Measurements from ENCODE around the gene OSBPL6.

OSBPL6 gene

DNA sequence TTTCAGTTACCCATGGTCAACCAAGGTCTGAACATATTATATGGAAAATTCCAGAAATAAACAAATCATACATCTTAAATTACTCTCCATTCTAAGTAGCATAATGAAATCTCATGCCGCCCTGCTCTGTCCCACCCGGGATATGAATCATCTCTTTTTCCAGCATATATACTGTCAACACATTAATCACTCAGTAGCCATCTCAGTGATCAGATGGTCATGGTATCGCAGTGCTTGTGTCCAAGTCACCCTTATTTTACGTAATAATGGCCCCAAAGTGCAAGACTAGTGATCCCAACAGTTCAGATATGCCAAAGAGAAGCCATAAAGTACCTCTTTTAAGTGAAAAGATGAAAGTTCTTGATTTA, 43.8 kb downstream of the OSBPL6 start:
- DNase-seq (ENCODE audit: low spot score) (peak; percentile 38), FAIRE-seq (peak; percentile 4)

DNA sequence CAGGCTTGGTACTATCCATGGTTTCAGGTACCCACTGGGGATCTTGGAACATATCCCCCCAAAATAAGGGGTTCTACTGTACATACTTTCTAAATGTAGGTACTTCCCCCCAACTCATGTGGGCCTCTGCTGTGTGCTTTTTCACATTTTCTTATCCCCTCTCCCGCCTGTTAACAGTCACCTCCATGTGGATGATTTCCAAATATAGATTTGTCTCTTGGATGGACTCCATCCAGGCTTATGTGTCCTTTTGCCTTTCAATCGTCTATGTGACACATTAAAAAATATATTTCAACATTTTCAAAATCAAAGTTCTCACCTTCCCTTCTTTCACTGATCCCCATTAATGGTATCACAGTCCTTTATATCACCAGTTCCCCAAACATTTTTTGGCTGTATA, 44.4 kb downstream of the OSBPL6 start:
- no peak for DNase-seq (ENCODE audit: low spot score)
- FAIRE-seq = no peak

DNA sequence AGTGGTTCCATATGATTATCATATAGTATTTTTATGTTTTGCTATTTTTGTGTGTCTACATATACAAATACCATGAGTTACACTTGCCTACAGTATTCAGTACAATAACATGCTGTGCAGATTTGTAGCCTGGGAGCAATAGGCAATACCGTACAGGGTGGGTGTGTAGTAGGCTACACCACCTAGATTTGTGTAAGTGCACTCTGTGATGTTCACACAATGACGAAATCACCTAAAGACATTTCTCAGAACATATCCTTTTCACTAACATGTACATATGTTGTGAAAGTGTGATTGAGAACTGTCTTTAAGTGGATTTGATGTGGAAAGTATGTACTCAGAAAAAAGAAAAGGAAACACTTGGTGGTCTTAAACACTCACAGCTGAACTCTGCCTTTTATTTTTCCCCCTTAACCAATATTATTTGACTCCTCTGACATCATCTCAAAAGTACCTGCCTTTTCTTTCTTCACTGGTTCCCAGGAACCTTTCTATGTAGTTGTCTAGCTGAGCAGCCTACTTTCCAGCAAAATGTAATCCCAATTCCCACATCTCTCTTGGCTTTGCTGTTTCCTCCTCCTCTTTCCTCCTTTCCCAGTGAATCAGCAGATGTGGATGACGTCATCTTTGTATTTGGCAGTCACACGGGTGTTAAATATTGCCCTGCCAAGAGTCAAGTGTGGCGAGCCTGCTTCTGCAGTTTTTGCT, 47.7 kb downstream of the OSBPL6 start:
- FAIRE-seq = peak; percentile 87
- peak; percentile 71 for DNase-seq (ENCODE audit: low spot score)

DNA sequence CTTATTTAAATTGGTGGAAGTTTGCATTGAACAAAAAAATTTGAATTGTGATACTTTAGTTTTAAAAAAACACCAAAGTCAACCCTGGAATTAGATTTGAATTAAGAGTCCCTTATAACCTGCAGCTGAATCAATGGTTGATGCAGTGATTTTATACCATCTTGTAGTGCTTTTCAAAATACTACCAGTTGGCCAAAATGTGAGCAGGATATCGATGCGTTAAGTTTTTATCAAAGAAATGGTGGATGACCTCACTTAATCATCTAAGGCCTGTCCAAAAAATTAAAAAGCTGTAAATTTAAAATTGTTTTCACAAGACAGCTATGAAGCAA, 48.2 kb downstream of the OSBPL6 start:
- DNase-seq (ENCODE audit: low spot score) = no peak
- no peak for FAIRE-seq

DNA sequence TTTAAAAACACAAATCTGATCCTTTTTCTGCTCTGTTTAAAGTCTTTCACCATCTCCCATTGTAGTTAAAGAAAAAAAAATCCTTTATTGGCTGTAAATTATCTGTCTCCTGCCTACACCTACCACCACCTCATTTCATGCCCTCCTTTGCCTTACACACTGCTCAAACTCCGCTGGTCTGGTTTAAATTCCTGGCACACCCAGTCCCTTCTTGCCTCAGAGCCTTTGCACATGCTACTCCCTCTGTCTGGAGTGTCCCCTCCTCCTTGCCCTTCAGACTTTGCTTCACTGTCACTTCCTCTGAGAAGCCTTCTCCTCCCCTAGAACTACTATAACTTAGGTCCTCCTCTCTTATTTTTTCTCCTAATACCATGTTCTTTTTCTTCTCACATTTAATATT, 49.6 kb downstream of the OSBPL6 start:
- DNase-seq (ENCODE audit: low spot score) (no peak), FAIRE-seq (no peak)

DNA sequence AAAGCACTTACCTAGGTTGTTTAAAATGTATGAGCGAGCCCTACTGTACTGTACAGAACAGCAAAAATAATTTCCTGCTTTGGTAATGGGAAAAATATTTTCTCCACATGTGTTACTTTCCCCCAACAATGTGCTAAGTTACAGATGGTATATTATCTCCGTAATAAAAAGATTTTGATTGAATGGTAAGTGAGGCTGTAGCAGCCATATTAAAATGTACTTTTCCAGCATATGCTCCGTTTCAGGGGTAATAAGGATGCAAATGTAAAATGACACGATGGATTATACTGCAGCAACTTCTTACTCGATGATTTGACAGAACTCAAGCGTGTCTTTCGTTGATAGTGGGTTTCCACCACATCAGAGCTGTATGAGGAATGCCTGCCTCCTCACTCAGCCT, 50.5 kb downstream of the OSBPL6 start:
- FAIRE-seq (no peak), DNase-seq (ENCODE audit: low spot score) (no peak)

DNA sequence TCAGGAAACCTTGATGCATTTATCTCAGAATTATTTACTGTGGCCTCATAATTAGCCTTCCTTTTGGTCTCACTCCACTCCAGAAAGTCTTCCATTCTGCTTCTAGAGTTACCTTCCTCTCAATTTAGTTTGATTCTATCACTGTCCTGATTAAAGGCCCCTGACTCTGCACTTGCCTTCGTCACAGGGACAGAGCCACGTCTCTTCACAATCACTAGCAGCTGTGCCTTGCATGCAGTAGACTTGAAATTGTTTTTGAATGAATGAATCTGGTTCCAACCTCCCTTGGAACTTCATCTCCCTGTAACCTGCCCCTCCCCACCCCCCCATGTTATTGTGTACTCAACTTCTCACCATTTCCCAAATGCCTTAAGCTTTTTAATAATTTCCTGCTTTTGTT, 52.4 kb downstream of the OSBPL6 start:
- no peak for DNase-seq (ENCODE audit: low spot score)
- no peak for FAIRE-seq

DNA sequence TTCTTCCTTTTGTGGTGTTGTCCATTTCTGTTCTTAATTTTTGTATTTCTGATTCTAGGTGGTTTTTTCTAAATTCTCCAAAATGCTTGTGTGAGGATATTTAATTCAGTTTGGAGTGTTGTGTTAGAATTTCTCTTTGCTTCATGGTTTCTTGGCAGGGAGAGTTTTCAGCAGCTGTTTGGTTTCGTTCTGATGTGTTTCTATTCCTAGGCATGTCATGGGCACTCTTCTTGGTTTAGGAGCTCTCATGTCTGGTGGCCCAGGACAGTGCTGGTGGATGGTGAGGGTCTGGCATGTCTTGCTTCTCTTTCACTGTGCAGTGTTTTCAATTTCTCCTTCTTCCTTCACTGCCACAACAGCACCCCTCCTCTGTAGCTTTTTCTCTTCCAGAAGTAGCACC, 52.9 kb downstream of the OSBPL6 start:
- no peak for DNase-seq (ENCODE audit: low spot score)
- FAIRE-seq = no peak

DNA sequence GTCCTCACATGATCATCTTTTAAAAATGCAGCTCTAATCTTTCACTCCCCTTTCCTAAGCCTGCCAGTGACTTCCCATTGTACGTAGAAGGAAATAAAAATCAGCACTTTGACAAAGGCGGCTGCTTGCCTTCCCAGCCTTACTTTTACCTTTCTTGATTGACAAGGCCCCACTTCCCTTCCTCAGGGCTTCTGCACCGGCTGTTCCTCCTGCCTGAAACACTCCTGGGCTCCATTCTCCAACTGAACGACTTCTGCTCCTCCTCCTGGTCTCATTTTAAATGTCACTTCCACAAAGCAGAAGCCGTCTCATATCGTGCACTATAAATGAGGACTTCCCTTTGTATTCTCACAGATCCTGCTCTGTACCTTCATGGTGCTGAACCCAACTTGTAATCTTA, 56.1 kb downstream of the OSBPL6 start:
- DNase-seq (ENCODE audit: low spot score) = no peak
- no peak for FAIRE-seq

DNA sequence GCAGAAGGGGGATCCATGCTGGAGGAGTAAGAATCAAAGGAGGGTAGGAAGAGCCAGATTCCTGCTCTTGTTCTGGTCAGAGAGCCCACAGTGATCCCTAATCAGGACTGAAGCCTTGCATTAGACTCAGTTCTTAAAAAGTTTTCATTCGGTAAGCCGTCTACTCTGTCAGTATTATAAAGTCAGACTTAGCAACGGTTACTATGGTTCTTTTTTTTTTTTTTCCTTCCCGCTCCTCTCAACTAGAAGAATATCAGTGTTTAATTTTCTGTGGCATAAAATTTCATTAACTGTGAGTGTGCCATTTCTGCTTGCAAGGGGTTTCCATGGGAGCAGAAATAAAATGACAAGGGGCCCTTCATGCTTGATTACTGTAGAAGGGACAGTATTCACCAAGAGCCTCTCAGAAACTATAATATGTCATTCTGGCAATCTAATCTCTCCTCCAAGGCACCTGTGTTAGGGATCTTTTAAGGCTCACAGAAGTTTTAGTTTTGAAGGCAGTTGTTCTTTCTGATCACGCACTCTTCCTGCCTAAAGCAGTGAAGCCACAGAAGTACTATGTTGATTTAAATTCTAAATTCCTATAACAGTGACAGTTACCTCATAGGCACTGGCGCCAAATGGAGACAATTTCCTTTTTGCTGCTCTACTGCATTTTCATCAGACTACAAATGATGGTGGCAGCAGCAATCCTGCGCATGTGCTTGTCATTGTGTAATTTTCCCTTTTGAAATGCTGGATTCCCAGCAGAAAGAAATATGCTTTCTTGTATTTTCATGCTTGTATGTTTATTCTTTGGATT, 57.0 kb downstream of the OSBPL6 start:
- DNase-seq (ENCODE audit: low spot score) (no peak), FAIRE-seq (no peak)

DNA sequence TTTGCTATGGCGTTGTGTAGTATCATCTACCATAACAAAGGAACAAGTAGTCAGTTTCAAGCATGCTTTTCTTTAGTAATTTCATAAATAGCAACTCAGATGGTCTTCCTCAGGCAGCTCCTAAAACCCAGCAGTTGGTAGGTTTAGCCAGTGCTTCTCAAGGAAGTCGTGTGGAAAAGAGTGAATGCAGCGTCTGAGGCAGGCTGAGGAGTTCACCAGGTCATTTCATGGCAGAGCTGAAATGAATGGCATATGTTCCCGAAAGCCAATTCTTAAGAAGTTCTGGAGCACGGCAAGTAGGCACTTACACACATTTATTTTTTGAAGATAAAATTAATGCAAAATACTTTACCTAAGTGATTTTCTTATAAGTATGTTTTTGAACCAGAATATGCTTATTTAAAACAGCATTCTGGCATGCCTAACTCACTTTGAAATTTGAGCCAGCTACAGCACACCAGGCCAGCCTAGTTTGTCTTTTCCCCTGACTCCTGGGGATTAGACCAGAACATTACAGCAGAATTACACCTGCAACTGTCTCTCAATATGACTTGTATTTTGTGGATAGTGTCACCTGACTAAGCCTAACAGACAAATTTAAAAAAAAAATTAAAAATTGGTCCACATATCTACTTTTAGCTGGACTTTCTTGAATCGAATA, 62.2 kb downstream of the OSBPL6 start:
- no peak for DNase-seq (ENCODE audit: low spot score)

DNA sequence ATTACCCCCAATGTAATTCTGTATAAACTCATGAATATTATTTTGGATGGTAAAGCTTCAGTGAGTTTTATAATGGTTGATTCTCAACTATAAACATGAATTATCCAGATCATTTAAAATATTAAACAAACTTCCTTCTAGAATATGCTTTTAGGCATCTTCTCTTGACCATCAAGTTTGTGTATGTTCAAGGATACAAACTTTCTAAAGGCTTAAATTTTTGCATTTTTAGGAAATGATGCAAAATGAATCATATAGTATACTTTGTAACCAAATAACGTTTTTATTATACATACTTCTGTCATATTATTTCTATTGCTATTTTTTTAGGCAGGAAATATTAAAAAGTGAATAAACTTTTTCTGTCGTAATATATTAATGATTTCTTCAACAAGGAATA, 62.8 kb downstream of the OSBPL6 start:
- DNase-seq (ENCODE audit: low spot score) (no peak), FAIRE-seq (no peak)

More for the DNA sequence above, 62.2 kb downstream of the OSBPL6 start:
- FAIRE-seq = no peak

DNA sequence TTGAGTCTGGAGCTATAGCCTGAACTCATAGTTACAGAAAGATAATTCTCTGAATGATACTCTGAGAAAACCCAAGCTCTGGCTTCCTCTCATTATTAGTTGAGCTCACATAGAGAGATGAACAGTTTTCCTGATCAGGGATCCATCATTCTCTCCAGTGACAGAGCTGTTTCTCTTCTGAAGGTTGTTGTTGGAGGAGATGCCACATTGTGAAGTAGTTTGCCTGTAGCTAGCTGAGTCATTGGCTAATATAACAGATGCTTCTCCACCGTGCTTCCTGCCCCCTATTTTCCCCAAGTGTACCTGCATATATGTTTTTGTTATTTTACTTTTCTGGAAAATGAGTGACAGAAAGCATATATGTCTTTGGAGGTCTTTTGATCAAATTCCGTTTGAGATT, 64.6 kb downstream of the OSBPL6 start:
- DNase-seq (ENCODE audit: low spot score) (no peak), FAIRE-seq (no peak)

DNA sequence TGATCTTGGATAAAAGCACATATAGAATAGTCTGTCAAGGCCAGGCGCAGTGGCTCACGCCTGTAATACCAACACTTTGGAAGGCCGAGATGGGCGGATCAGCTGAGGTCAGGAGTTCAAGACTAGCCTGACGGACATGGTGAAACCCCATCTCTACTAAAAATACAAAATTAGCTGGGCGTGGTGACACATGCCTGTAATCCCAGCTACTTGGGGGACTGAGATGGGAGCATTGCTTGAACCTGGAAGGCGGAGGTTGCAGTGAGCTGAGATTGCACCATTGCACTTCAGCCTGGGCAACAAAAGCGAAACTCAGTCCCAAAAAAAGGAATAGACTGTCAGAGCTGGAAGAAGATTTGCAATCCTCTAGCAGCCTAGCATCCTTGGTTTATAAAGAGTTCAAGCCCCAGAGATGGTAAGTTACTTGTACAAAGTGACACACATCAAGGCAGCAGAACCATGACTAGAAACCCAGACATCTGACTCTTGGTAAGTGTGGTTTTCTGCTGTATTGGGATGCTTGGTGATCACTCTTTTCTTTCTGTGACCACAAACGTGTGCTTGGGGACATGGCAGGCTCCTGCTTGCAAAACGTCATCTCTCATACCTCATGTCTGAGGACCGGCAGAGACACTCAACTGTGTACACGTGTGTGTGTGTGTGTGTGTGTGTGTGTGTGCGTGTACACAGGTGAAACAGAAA, 69.0 kb downstream of the OSBPL6 start:
- DNase-seq (ENCODE audit: low spot score) (no peak), FAIRE-seq (no peak)

DNA sequence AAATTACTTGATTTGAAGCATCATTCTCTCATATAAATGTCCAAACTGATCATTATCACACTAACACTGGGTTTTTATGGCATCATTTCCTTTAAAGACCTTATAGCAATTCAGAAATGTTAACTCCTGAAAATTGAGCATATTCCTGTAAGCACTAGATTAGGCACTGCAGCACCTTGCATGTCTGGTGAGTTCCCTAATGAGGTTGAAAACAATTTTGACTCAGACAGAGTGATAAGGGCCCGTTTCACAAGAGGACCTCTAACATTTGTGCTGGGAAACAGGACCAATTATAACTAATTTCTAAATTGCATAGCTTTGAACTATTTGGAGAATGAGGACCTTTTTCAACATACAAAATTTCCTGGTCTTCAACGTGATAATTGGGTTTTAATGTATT, 69.9 kb downstream of the OSBPL6 start:
- DNase-seq (ENCODE audit: low spot score) (no peak), FAIRE-seq (no peak)

DNA sequence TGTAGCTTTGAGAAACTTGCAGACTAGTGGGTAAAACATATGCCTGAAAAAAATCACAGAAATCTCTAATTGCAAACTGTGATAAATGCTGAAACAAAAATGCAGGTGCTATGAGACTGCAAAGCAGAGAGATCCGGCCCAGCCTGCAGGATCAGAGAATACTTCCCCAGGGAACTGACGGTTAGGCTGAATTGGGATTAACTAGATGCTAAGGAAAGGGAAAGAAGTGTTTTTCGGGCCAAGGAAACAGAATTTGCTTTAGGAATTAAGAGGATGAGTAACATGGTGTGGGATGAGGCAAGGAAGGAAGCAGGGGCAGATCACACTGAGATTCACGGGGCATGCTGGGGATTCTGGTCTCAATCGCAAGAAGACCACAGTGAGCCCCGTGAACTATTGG, 71.5 kb downstream of the OSBPL6 start:
- FAIRE-seq = no peak

DNA sequence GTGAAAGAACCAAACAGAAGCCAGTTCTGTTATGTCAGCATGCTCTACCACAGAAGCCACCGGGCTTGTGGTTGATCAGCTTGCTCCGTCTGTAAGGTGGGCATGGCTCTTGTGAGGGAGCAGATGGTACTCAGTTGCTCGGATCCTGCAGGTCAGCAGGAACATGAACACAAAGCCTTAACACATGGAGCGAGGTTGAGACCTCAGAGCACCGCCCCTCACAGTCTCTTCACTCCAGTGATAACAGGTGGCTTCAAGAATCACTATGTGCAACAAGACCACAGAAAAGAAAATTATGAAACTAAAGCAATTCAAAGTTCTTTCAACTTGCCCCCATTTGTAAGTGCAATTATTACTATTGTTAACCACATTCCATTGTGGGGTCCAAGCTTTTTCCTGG, 72.1 kb downstream of the OSBPL6 start:
- DNase-seq (ENCODE audit: low spot score) = no peak

More for the DNA sequence above, 71.5 kb downstream of the OSBPL6 start:
- no peak for DNase-seq (ENCODE audit: low spot score)

DNA sequence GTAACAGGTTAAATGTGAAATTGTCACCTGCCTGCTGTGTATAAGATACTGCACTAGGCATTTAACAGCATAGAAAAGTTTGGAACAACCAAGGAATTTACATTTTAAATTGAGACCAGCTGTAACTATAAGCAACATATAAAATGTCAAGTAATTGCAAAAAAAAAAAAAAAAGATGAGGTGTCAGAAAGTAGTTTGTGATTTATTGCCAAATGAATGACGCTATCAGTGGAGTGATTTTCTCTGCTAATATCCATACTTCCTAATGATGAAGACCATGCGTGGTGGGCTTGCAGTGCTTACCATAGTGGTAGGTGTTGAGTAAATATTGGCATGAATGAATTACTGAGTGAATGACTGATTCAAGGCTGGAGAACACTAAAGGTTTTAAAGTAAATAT, 73.3 kb downstream of the OSBPL6 start:
- DNase-seq (ENCODE audit: low spot score) = no peak
- FAIRE-seq = no peak

More for the DNA sequence above, 72.1 kb downstream of the OSBPL6 start:
- FAIRE-seq = no peak

DNA sequence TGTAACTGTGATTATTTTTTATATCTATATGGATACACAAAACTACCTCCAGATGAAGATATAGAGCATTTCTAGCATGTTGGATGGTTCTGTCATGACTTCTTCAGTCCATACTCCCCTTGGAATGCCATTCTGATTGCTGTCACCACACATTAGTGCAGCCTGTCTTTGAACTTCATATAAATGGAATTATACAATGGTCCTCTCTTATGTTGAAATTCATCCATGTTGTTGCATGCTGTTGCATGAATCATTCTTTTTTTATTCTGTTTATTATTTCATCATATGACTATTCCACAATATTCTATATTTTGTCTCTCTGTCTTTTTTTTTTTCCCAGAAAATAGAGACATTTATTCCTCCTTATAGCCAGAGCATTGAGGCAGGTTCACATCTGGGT, 74.1 kb downstream of the OSBPL6 start:
- FAIRE-seq (no peak), DNase-seq (ENCODE audit: low spot score) (no peak)

DNA sequence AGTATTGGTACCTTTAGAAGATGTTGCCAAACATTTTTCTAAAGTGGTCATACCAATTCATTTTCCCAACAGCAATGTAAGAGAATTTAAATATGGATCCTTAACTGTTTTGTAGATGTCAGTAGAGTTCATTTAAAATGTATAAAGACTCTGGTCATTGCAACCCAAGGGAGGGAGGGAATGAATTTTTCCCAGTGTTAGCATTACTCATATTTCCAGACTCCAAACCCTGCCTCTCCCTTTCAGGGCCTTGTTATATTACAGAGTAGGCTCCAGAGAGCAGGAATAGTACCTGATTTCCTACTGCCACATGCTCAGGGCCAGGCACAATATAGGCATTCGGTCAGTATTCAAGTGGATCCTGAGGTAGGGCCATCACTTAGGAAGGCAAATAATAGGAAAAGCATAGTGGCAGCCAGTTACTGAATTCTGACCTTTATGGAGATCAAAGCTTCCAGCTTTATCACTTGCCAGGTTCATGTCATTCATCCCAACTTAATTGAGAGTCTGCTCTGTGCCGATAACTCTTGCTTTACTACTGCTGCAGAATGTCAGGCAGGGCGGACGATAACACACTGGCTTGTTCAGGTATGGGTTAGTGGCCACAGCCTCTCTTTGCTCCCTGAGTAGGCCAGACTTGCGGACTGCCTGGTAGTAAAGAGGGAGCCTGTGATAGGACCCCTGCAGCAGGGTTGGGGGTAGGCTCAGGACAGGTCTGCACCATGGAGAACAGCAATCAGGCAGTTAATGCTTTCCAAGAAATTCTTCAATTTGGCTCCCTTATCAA, 75.3 kb downstream of the OSBPL6 start:
- DNase-seq (ENCODE audit: low spot score) = no peak
- FAIRE-seq = no peak

DNA sequence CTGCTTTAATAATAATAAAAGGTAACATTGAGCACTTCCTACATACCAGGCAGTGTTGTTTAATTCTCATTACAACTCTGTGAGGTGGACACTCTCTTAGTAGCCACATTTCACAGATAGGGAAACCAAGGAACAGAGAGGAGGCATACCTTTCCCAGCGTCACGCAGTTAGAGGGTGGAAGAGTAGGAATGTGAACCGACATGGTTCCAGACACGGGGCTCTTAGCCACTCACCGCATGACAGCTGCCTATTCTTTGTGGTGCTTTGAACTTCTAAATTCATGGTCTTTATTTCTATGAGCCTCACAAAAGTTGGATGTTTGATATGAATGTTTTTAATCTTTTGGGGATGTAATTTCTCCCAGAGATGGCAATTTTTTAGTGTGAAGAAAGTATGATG, 76.0 kb downstream of the OSBPL6 start:
- FAIRE-seq = no peak

More for the DNA sequence above, 76.0 kb downstream of the OSBPL6 start:
- DNase-seq (ENCODE audit: low spot score) = no peak

All from RCC 7860 (cell line).